HG03045 (cell line): Measurements from ENCODE around the gene ILF2.

ENCODE experiments used
- ATAC-seq: cut with Tn5 transposase; IDR thresholded peaks from one replicate; pipeline ENCODE4 v1.9.1; 2021; ENCODE audit warnings: mild to moderate bottlenecking, moderate library complexity; ENCODE audit not compliant: unreplicated experiment

ILF2 gene

GRCh38 chr1:153628638-153629342, 42.0 kb downstream of the ILF2 start:
- ATAC-seq: no peak

GRCh38 chr1:153627715-153628626, 42.8 kb downstream of the ILF2 start, which contains the start of gene S100A1:
Gene S100A1 (plus strand): TSS chr1:153628434. CDS start chr1:153630522, 2,088 bp downstream.
- no peak for ATAC-seq

GRCh38 chr1:153626904-153627714, 43.7 kb downstream of the ILF2 start, which contains the start of gene S100A13:
Gene S100A13 (minus strand): TSS chr1:153627505. CDS start chr1:153626472, 1,033 bp downstream.
- ATAC-seq: no peak

GRCh38 chr1:153626477-153626903, 44.3 kb downstream of the ILF2 start:
- no peak for ATAC-seq

GRCh38 chr1:153624965-153625611, 45.7 kb downstream of the ILF2 start:
- no peak for ATAC-seq

GRCh38 chr1:153623101-153623500, 47.7 kb downstream of the ILF2 start:
- no peak for ATAC-seq

GRCh38 chr1:153619171-153619570, 51.6 kb downstream of the ILF2 start:
- ATAC-seq: no peak

- ATAC-seq: peak; percentile 70
These were observed 53.1 kb downstream of the ILF2 start for GRCh38 chr1:153617663-153618062.

- no peak for ATAC-seq
These were observed 53.9 kb downstream of the ILF2 start for GRCh38 chr1:153616917-153617311.

GRCh38 chr1:153616144-153616916, 54.5 kb downstream of the ILF2 start, which contains the start of gene S100A14:
Gene S100A14 (minus strand): TSS chr1:153616325. CDS start chr1:153615858, 467 bp downstream.
- ATAC-seq: no peak

GRCh38 chr1:153615406-153615805, 55.4 kb downstream of the ILF2 start:
- ATAC-seq: no peak

GRCh38 chr1:153614906-153615305, 55.9 kb downstream of the ILF2 start:
- ATAC-seq: no peak

- no peak for ATAC-seq
These were observed 56.4 kb downstream of the ILF2 start for GRCh38 chr1:153614189-153614900.

- no peak for ATAC-seq
These were observed 57.4 kb downstream of the ILF2 start for GRCh38 chr1:153613406-153613805.

GRCh38 chr1:153612755-153613331, 58.0 kb downstream of the ILF2 start, which contains the start of gene S100A16:
Gene S100A16 (minus strand): TSS chr1:153613137. CDS start chr1:153608151, 4,986 bp downstream.
- ATAC-seq: no peak

GRCh38 chr1:153612111-153612754, 58.6 kb downstream of the ILF2 start:
- ATAC-seq: no peak
